Thymus (tissue), 11 donors: Measurements from ENCODE around the gene CYBRD1. TPM values are rescaled to one million over a fixed set of nuclear protein-coding genes. Genes with fewer than 3 reads are reported as not detected.

Experiments used
- DNase-seq, 9 donors: peaks; one replicate each; pipeline ENCODE4 v3.0.0-alpha.2; 2013; ENCODE audit warnings: low spot score in 9 of 9, low read depth in 6 of 9, missing footprints in 1 of 9
- H3K27ac ChIP-seq, 2 donors: one replicate each; pipeline ENCODE4 v1.5.1; 2013; ENCODE audit warnings: control low read depth in 1 of 2, low read depth in 1 of 2, low read length in 1 of 2, mild to moderate bottlenecking in 1 of 2, moderate library complexity in 1 of 2
- H3K27me3 ChIP-seq, 2 donors: one replicate each; pipeline ENCODE4 v1.5.1; 2013; ENCODE audit warnings: low read length in 1 of 2; ENCODE audit not compliant: control insufficient read depth in 2 of 2, insufficient read depth in 1 of 2
- H3K36me3 ChIP-seq, 2 donors: one replicate each; pipeline ENCODE4 v1.5.1; 2013; ENCODE audit warnings: low read length in 1 of 2, mild to moderate bottlenecking in 1 of 2, moderate library complexity in 1 of 2; ENCODE audit not compliant: control insufficient read depth in 2 of 2, insufficient read depth in 2 of 2
- H3K4me1 ChIP-seq, 2 donors: one replicate each; pipeline ENCODE4 v1.5.1; 2013; ENCODE audit warnings: low read length in 2 of 2; ENCODE audit not compliant: control insufficient read depth in 2 of 2, insufficient read depth in 2 of 2
- H3K4me3 ChIP-seq, 2 donors: one replicate each; pipeline ENCODE4 v1.5.1; 2013; ENCODE audit warnings: low read length in 2 of 2, control low read depth in 1 of 2, mild to moderate bottlenecking in 1 of 2
- H3K9me3 ChIP-seq, 2 donors: one replicate each; pipeline ENCODE4 v1.5.1; 2013; ENCODE audit warnings: low read length in 1 of 2, mild to moderate bottlenecking in 1 of 2; ENCODE audit not compliant: control insufficient read depth in 2 of 2, insufficient read depth in 1 of 2
- WGBS: extraction: QIAGEN DNeasy Blood & Tissue Kit; methylation state at CpG from one replicate; pipeline ENCODE4 v1.1.7; 2013; 5-methylcytosine and 5-hydroxymethylcytosine counted together
- polyA plus RNA-seq: library from polyadenylated mRNA; stranded (reverse); fragments of 200-250 nt; gene quantifications from one replicate; pipeline ENCODE4 v1.2.3, GENCODE V29; 2013
- total RNA-seq: library from RNA; stranded (reverse); fragments of 120-200 nt; gene quantifications from one replicate; pipeline ENCODE4 v1.2.4, GENCODE V29; 2013
- donor health status: healthy.

CYBRD1 gene
- total and polyA plus RNA-seq, 2 donors, result 14.9 to 80.7 TPM

DNA sequence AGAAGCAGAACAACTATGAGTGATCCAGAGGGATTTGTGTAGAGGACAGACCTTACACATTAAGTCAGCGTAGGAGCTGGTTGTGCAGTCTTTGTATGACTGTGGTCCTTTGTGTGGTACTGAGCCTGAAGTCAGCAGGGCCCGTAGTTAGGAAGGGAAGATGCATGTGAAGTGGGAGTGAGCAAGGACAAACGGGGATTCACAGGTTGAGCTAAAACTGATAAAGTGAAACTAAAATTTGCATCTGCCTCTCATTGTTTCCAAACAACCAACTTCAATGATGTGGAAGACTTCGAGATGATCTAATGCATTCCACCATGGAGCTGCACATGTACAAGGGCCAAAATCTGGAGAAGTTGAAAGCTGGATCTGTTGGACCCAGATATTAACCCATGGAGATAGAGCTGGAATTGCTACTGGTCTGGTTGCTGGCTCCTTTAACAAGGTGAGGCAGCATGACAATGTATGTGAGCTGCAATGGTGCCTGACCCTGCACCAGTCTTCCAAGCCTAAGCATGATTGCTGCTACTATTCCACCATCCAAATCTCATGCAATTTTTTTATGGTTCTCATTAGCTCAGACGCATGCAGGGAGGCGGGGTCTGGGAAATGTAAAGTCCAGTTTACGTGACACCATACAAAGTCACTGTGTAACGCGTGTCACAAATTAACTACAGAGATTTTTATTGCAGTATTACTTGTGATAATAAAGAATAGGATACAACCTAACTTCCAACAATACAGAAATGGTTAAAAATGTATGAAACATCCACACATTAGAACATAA lies 12.1 kb upstream of the CYBRD1 start:
- Histone ChIP-seq H3K36me3 (no peaks in the 10 kb centered on the region), H3K27ac (no peak overlapping the region), H3K9me3 (no peaks in the 10 kb centered on the region), H3K27me3 (no peaks in the 10 kb centered on the region), H3K4me3 (no peak overlapping the region), H3K4me1 (peaks cover 0 to 5% of the 10 kb centered on the region in 2 donors)
- no peak for DNase-seq
- 97% methylated on average over 9 of the region's 9 CpGs for WGBS

- Histone ChIP-seq H3K9me3 (peaks cover 0 to 3% of the 10 kb centered on the region in 2 donors), H3K36me3 (no peaks in the 10 kb centered on the region), H3K4me1 (peaks cover 0 to 5% of the 10 kb centered on the region in 2 donors), H3K4me3 (no peak overlapping the region), H3K27ac (no peak overlapping the region), H3K27me3 (no peaks in the 10 kb centered on the region)
- no peak for DNase-seq
- 75% methylated on average over 2 of the region's 2 CpGs for WGBS
Observed at GRCh38 chr2:171512014-171512413, 10.3 kb upstream of the CYBRD1 start.

GRCh38 chr2:171512683-171513195 lies 9.5 kb upstream of the CYBRD1 start:
- Histone ChIP-seq H3K4me3 (no peak overlapping the region), H3K27ac (no peak overlapping the region), H3K4me1 (peaks cover 0 to 5% of the 10 kb centered on the region in 2 donors), H3K36me3 (no peaks in the 10 kb centered on the region), H3K27me3 (no peaks in the 10 kb centered on the region), H3K9me3 (peaks cover 0 to 4% of the 10 kb centered on the region in 2 donors)
- 93% methylated on average over 1 of the region's 1 CpG for WGBS
- no peak for DNase-seq

DNA sequence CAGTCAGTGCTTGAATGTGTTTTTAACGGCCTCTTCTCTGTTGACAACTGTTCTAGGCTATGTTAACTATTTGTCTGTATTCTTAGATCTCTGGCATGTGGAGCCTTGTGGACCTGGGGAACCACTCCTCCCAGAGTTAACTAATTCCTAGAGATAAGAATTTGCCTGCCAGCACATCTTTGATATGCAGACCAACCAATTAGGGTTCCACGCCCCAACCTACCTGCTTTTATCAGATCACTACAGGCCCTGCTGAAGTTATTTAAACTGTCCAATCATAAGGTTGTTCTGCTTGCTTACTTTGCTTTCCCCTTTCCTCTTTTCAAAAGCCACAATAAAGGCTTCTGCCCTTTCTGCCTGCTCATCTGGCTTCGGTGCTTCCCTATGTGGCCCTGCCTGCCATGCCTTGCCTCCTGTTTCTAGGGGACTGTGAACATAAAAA lies 8.5 kb upstream of the CYBRD1 start:
- peaks cover 0 to 4% of the 10 kb centered on the region in 2 donors for H3K9me3 ChIP-seq
- H3K4me1 ChIP-seq, result peaks cover 0 to 5% of the 10 kb centered on the region in 2 donors
- DNase-seq, result peak in 2 of 9 donors; percentile 10 to 38
- H3K4me3 ChIP-seq, result no peak overlapping the region
- H3K36me3 ChIP-seq, result no peaks in the 10 kb centered on the region
- no peak overlapping the region for H3K27ac ChIP-seq
- H3K27me3 ChIP-seq, result no peaks in the 10 kb centered on the region
- WGBS, result 26% methylated on average over 3 of the region's 3 CpGs

DNA sequence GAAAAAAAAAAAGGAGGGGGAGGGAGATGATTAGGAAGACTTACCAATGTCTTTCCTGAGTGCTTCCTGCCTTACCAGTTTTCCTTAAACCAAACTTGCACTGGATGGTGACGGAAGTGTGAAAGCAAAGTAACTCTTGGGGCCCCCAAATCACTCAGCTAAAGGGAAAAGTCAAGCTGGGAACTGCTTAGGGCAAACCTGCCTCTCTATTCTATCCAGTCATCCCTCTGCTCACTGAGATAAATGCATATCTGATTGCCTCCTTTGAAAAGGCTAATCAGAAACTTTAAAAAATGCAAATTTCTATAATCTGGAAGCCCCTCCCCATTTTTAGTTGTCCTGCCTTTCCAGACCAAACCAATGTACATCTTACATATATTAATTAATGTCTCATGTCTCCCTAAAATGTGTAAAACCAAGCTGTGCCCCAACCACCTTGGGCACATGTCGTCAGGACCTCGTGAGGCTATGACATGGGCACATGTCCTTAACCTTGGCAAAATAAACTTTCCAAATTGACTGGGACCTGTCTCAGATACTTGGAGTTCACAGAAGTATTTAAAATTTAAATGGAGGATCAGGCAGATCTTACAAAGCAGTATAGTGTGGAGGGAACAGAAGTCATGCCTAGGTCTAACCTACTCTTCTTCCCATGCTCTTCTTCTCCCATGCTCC lies 7.2 kb upstream of the CYBRD1 start:
- Histone ChIP-seq H3K4me3 (no peak overlapping the region), H3K9me3 (peaks cover 0 to 4% of the 10 kb centered on the region in 2 donors), H3K36me3 (no peaks in the 10 kb centered on the region), H3K27ac (no peak overlapping the region), H3K4me1 (peaks cover 0 to 5% of the 10 kb centered on the region in 2 donors), H3K27me3 (no peaks in the 10 kb centered on the region)
- WGBS, result 95% methylated on average over 3 of the region's 3 CpGs
- no peak for DNase-seq

- Histone ChIP-seq H3K4me1 (peaks cover 0 to 8% of the 10 kb centered on the region in 2 donors), H3K36me3 (no peaks in the 10 kb centered on the region), H3K4me3 (no peak overlapping the region), H3K9me3 (peaks cover 0 to 4% of the 10 kb centered on the region in 2 donors), H3K27ac (no peak overlapping the region), H3K27me3 (no peaks in the 10 kb centered on the region)
- WGBS, result 94% methylated on average over 6 of the region's 6 CpGs
- no peak for DNase-seq
Observed at GRCh38 chr2:171515672-171516298, 6.5 kb upstream of the CYBRD1 start.

DNA sequence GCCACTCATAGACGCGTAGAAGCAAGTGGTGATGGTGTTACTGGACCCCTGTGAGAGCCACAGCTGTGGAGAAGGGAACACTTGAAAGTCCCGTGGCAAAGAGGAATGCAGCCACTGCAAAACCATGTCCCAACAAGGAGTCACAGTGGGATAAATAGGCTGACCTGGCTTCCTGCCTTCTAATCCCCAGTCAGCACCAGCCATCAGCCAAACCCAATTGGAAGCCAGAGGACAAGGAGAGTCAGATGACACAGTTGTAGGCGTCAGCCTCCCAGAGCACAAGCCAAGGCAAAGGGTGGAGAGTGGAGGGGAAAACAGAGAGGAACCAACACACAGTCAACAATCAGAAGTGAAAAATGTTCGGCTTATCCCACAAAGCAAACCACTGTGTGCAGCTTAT lies 5.5 kb upstream of the CYBRD1 start:
- H3K4me3 ChIP-seq, result no peak overlapping the region
- DNase-seq, result no peak
- no peaks in the 10 kb centered on the region for H3K27me3 ChIP-seq
- H3K9me3 ChIP-seq, result peaks cover 0 to 4% of the 10 kb centered on the region in 2 donors
- H3K4me1 ChIP-seq, result peaks cover 0 to 10% of the 10 kb centered on the region in 2 donors
- H3K27ac ChIP-seq, result no peak overlapping the region
- no peaks in the 10 kb centered on the region for H3K36me3 ChIP-seq
- WGBS, result 98% methylated on average over 5 of the region's 5 CpGs

GRCh38 chr2:171520471-171520870 lies 1.8 kb upstream of the CYBRD1 start:
- 93% methylated on average over 5 of the region's 5 CpGs for WGBS
- DNase-seq, result no peak
- Histone ChIP-seq H3K27me3 (peaks cover 0 to 17% of the 10 kb centered on the region in 2 donors), H3K27ac (no peak overlapping the region), H3K9me3 (peaks cover 0 to 4% of the 10 kb centered on the region in 2 donors), H3K36me3 (no peaks in the 10 kb centered on the region), H3K4me1 (peaks cover 0 to 24% of the 10 kb centered on the region in 2 donors), H3K4me3 (no peak overlapping the region)
